GM12801 (cell line): ENCODE measurements around the gene PSMA6.

ENCODE experiments used
- TF ChIP-seq, protein P1 (sequence below): IDR thresholded peaks from one replicate; pipeline ENCODE4 v1.5.1; 2011; ENCODE audit warnings: control low read depth; ENCODE audit not compliant: insufficient read length; ENCODE audit errors: extremely low read depth

The PSMA6 gene

DNA sequence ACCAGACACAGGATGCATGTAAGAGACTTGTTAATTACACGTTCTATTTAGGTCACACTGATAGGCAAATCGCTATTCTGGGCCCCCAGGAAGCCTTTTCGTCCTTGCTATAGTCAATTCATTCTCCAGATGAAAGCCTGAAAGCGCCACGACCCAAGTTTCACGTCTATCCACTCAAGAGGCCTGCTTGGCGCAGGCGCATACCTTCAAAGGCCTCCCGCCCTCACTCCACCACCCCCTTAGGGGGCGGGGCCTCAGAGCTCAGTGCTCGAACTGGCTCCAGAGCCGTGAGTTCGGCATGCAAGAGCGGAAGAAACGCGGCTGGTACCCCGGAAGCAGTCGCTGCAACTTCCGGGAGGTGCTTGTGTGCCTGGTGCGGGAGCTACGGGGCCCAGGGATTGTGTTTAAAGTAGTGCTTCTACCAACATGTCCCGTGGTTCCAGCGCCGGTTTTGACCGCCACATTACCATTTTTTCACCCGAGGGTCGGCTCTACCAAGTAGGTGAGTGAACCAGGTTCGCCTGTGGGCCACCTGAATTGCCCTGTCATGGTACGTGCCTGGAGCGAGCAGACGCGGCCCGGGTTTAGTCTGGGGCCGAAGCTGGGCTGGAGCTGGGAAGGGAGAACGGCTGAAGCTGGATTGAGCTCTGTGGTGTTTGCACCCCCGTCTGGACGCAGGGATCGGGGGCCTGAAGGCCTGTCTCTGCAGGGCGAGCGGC is at the start of gene PSMA6:
Gene PSMA6, plus strand, starts transcription at position 332 of the 719 bp plus-strand sequence. Its CDS starts 95 bp downstream, at position 427.
- TF ChIP-seq, protein P1, sequence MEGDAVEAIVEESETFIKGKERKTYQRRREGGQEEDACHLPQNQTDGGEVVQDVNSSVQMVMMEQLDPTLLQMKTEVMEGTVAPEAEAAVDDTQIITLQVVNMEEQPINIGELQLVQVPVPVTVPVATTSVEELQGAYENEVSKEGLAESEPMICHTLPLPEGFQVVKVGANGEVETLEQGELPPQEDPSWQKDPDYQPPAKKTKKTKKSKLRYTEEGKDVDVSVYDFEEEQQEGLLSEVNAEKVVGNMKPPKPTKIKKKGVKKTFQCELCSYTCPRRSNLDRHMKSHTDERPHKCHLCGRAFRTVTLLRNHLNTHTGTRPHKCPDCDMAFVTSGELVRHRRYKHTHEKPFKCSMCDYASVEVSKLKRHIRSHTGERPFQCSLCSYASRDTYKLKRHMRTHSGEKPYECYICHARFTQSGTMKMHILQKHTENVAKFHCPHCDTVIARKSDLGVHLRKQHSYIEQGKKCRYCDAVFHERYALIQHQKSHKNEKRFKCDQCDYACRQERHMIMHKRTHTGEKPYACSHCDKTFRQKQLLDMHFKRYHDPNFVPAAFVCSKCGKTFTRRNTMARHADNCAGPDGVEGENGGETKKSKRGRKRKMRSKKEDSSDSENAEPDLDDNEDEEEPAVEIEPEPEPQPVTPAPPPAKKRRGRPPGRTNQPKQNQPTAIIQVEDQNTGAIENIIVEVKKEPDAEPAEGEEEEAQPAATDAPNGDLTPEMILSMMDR: no peak

DNA sequence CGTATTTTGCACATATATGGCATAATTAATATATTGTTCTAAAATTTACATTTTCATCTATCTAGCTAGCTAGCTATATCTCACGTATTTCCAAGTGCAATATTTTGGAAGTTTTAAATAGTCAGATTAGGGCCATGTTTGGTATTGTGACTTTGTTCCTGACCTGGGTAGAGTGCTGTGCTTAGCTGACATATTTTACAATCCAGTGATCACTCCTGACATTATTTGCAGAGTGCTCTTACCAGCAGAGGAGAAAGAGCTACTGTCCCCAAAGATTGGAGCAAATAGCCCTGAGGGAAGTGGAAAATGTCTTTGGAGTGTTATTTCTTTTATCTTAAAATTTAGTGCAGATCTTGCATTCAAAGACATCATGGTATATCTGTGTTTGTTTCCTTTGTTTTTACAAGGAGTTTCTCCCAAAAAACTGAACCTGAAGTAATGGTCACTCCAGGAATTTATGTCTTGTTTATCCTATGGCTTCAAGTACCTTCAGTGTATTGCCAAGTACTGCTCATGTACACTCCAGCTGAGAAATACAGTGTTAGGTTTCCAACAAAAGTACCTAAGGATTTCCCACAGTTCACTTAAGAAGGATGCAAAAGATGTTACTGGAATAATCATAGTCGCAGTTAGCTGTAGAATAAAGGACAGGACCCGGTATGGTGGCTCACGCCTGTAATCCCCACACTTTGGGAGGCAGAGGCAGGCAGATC is 49.4 kb upstream of the PSMA6 start:
- TF ChIP-seq, protein P1: no peak

DNA sequence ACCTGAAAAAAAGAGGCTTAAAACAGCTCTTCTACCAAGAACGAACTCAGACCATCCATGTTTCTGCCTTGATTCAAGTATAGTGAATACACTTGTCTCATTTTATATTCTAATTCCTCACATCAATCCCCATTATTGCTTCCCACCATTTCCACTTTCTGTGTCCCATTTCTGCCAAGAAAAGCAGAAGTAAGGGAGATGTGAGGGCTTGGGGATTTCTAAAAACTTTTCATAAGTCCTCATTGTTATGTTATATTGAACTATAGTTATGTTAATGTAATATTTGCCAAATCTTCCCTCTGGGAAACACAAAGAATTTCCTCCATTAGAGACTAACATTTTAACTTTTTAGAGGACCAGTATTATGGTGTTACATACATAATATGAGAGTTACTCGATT is 48.2 kb upstream of the PSMA6 start:
- TF ChIP-seq, protein P1: no peak

DNA sequence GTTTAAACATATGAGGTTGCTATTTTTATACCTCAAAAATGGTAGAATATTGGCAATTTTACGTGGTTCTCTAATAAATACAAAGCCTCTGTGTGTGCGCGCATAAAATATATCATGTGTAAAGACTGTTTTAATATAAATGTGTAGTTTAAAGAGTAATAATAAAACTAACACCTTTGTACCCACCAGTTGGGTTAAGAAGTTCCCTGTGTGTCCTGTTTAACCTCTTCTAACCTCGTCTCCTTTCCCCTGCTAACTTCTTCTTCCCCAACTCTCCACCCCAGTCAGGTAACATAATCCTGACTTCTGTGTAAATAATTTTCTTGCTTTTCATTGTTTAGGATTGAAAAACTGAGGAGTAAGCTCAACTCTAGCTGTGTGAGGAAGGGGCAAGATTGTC is 47.6 kb upstream of the PSMA6 start:
- TF ChIP-seq, protein P1: no peak

DNA sequence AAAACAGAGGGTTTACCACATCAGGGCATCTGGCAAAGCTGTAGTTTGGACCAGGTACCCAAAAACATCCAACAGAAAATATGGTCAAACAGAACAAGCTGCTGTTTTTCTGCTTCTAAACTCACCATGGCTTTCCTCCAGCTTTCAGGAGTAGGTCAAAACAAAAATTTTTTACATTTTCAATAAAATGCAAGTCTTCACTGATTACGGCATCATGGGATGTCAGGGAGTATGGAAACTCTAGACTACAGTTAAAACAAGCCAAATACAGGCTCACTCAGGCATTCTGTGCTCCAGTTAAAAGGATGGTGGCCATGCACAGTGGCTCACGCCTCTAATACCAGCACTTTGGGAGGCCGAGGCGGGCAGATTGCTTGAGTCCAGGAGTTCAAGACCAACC is 47.1 kb upstream of the PSMA6 start:
- TF ChIP-seq, protein P1: no peak

DNA sequence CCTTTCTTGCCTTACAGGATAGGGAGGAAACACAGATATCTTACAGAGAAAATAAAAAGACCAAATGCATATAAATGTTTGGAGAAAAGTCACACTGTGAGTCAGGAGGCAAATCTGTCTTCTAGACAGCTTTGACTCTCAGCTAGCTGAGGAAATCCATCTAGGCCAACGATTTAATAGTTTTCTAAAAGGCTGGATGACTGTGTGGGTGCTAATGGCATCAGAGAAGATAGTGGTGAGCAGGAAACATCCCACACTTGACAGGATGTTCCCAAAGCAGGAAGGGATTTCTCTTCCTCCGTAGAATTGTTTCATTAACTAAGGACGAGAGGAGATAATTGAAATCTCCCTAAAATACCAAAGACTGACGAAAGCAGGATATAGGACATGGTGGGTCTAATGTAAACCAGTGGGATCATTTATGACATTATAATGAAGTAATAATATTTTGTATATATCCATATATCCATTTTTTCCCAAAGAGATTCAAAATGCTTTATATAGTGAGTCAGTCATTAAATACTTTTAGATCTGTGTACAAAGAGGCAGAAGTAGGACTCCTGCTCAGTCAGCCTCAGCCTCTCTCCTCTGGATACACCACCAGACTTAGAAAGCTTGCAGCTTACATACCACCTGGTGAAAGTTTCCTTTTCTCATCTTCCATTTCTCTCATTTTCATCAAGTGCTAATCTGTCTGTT is 44.3 kb upstream of the PSMA6 start:
- TF ChIP-seq, protein P1: no peak

DNA sequence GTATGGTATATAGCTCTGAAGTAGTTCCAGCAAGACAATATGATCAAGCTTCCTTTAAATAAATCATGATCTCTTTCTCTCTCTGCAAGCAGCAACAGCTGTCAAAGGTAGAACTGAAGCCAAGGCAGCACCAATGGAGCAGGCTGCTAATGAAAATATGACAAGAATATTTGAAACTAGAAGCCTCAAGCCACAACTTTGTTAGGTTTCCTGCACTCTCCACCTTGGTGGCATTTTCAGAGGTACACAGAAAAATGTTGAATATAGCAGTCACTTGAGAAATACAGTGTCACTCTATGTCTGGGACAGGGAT is 43.8 kb upstream of the PSMA6 start:
- TF ChIP-seq, protein P1: no peak
